GM23248 (cell line): Measurements from ENCODE around the gene KIF26A. TPM values are rescaled to one million over a fixed set of nuclear protein-coding genes. Genes with fewer than 3 reads are reported as not detected.

Experiments
- DNase-seq: peaks from one replicate; pipeline ENCODE4 v3.0.0-alpha.2; 2015
- H2AFZ ChIP-seq: fragments of 200-600 bp; sonication (generic); 2 replicates; pipeline ENCODE4 v1.6.1; 2016; ENCODE audit warnings: antibody characterized with exemption
- H3F3A ChIP-seq: fragments of 200-600 bp; sonication (generic); 2 replicates; pipeline ENCODE4 v1.6.1; 2016; ENCODE audit warnings: mild to moderate bottlenecking, antibody characterized with exemption, mixed run types; ENCODE audit not compliant: insufficient read depth
- H3K27ac ChIP-seq: fragments of 200-600 bp; sonication (generic); 2 replicates; pipeline ENCODE4 v1.5.1; 2016; ENCODE audit warnings: mild to moderate bottlenecking
- H3K27me3 ChIP-seq: fragments of 200-600 bp; sonication (generic); replicated peaks from 2 replicates; pipeline ENCODE4 v1.6.1; 2016; ENCODE audit warnings: mild to moderate bottlenecking; ENCODE audit not compliant: insufficient read depth
- H3K36me3 ChIP-seq: fragments of 200-600 bp; sonication (generic); 2 replicates; pipeline ENCODE4 v1.6.1; 2016; ENCODE audit warnings: low read depth, mild to moderate bottlenecking
- H3K4me1 ChIP-seq: fragments of 200-600 bp; sonication (generic); 2 replicates; pipeline ENCODE4 v1.6.1; 2016; ENCODE audit warnings: mild to moderate bottlenecking; ENCODE audit not compliant: insufficient read depth
- H3K4me2 ChIP-seq: fragments of 200-600 bp; sonication (generic); one replicate; pipeline ENCODE4 v1.6.1; 2016; ENCODE audit warnings: mild to moderate bottlenecking; ENCODE audit not compliant: unreplicated experiment
- H3K4me3 ChIP-seq: fragments of 200-600 bp; sonication (generic); 2 replicates; pipeline ENCODE4 v1.5.1; 2016; ENCODE audit warnings: mild to moderate bottlenecking
- H3K79me2 ChIP-seq: fragments of 200-600 bp; sonication (generic); 2 replicates; pipeline ENCODE4 v1.6.1; 2016; ENCODE audit warnings: mild to moderate bottlenecking; ENCODE audit not compliant: insufficient read depth
- H3K9ac ChIP-seq: fragments of 200-600 bp; sonication (generic); 2 replicates; pipeline ENCODE4 v1.6.1; 2016; ENCODE audit warnings: mild to moderate bottlenecking
- H3K9me2 ChIP-seq: fragments of 200-600 bp; sonication (generic); 2 replicates; pipeline ENCODE4 v1.6.1; 2016; ENCODE audit warnings: mixed run types, mild to moderate bottlenecking, moderate library complexity; ENCODE audit not compliant: insufficient read depth
- H3K9me3 ChIP-seq: fragments of 200-600 bp; sonication (generic); one replicate; pipeline ENCODE4 v1.6.1; 2017; ENCODE audit warnings: low read depth
- H4K20me1 ChIP-seq: fragments of 200-600 bp; sonication (generic); 2 replicates; pipeline ENCODE4 v1.6.0; 2016; ENCODE audit not compliant: insufficient read depth
- EZH2 ChIP-seq: fragments of 200-600 bp; sonication (generic); IDR thresholded peaks from 2 replicates; pipeline ENCODE4 v1.6.1; 2018; ENCODE audit warnings: antibody characterized with exemption, mild to moderate bottlenecking; ENCODE audit not compliant: insufficient read depth, poor library complexity, severe bottlenecking
- EZH2phosphoT487 ChIP-seq: fragments of 200-600 bp; sonication (generic); IDR thresholded peaks from 2 replicates; pipeline ENCODE4 v1.6.1; 2018; ENCODE audit warnings: antibody characterized with exemption, moderate library complexity, mild to moderate bottlenecking, low read depth; ENCODE audit not compliant: insufficient read depth
- WGBS, 2 experiments: methylation state at CpG; one replicate each; pipeline ENCODE4 v1.1.6; 2015 to 2017; ENCODE audit warnings: low lambda C conversion rate in 2 of 2, low coverage in 1 of 2; ENCODE audit errors: missing lambda C conversion rate in 2 of 2; 5-methylcytosine and 5-hydroxymethylcytosine counted together
- in situ Hi-C: fragments of 300-500 bp; cut with MboI; formaldehyde crosslinking; loops from 2 replicates; pipeline ENCODE4 v1.15.0; 2020
- polyA plus RNA-seq: library from polyadenylated mRNA; unstranded; fragments of >200 nt; fragmentation: Nextera tagmentation; extraction: Ambion mirVana; gene quantifications from 2 replicates; pipeline ENCODE4 v1.2.1, GENCODE V29; 2016
- total RNA-seq: library from RNA; depleted of rRNA; stranded (reverse); fragments of >200 nt; shearing (Covaris generic); gene quantifications from 2 replicates; pipeline ENCODE4 v1.2.3, GENCODE V29; 2014

The KIF26A gene
- total and polyA plus RNA-seq, 2 experiments from 2014 or later = not detected

DNA sequence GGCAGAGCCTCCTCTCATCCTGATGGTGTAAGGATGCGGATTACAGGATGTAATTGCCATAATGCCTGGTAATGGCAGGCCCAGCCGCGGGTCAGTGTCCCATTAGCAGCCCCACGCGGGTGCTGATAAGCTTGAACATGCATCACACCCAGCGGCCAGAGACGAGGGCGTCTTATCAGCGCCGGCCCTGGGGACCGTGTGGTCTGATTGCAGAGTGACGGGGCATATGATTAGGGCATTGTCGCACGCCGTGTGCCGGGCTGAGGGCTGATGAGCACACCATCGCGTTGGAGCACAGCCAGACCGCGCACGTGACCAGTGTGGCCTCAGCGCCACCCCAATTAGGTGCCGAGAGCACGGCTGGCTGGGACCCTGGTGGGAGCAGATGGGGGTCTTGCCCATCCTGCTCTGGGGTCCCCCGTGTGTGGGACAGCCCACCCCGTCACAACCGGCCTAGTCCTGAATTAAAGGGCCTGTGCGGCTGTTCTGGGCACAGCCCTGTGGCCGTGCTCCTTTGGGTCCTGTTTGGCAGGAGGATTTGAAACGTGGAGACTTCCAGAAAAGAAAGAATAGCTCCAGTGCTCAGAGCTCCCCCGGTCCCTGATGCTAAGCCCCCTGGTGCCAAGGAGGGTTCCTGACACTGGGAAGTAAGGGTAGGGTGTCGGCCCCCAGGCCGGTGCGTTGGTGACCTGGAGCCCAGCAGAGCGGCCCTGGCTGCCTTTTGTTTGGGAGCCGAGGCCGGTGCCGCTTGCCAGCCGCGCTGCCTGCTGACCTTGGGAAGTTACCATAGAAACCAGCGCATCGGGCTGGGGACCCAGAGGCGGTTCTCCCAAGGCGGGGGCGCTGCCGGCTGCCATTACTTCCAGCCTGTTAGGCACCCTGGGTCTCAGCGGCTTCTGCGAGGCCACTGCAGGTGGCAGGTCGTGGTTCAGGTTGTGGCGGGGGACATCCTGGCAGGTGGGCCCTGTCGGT, 20.7 kb downstream of the KIF26A start:
- no peak overlapping the region for H3K9ac ChIP-seq
- H3K4me3 ChIP-seq = no peak overlapping the region
- H3K27ac ChIP-seq = no peak overlapping the region
- DNase-seq = no peak
- no peaks in the 10 kb centered on the region for H4K20me1 ChIP-seq
- no peaks in the 10 kb centered on the region for H3K9me3 ChIP-seq
- H3K27me3 ChIP-seq = no peaks in the 10 kb centered on the region
- 76 to 81% methylated on average over 46 to 51 of the region's 51 CpGs for WGBS, 2 experiments
- H3K9me2 ChIP-seq = no peaks in the 10 kb centered on the region
- in situ Hi-C loops = no loop called here
- no peak overlapping the region for H3K4me2 ChIP-seq
- no peaks in the 10 kb centered on the region for H3K79me2 ChIP-seq
- no peaks in the 10 kb centered on the region for H3F3A ChIP-seq
- H2AFZ ChIP-seq = no peak overlapping the region
- H3K4me1 ChIP-seq = no peaks in the 10 kb centered on the region
- H3K36me3 ChIP-seq = no peaks in the 10 kb centered on the region
- TF ChIP-seq EZH2 = no peak
- TF ChIP-seq EZH2phosphoT487 = no peak

DNA sequence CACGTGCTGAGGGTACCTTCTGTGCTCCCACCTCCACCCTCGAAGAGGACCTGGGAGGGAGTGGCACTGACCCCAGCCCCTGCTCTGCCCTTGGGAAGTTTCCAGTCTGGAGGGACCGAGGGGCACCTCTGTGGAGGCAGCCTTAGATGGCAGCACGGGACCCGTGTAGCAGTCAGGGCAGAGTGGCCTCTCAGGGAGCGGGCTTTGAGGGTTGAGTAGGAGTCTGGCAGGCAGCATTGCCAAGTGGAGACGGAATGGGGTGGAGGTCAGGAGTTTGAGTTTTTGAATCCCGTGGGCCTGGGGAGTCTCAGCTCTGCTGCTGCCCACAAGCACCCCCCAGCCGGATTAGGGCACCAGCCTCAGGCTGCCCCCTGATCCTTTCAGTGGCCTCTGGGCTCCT, 21.6 kb downstream of the KIF26A start:
- Histone ChIP-seq H4K20me1 (no peaks in the 10 kb centered on the region), H3F3A (no peaks in the 10 kb centered on the region), H3K9ac (no peak overlapping the region), H3K27me3 (no peaks in the 10 kb centered on the region), H3K79me2 (no peaks in the 10 kb centered on the region), H3K9me3 (no peaks in the 10 kb centered on the region), H2AFZ (no peak overlapping the region), H3K9me2 (no peaks in the 10 kb centered on the region), H3K4me1 (no peaks in the 10 kb centered on the region), H3K4me3 (no peak overlapping the region), H3K4me2 (no peak overlapping the region), H3K27ac (no peak overlapping the region), H3K36me3 (no peaks in the 10 kb centered on the region)
- TF ChIP-seq EZH2phosphoT487 (no peak), EZH2 (no peak)
- no peak for DNase-seq
- 69 to 72% methylated on average over 8 to 9 of the region's 9 CpGs for WGBS, 2 experiments
- in situ Hi-C loops = no loop called here

GRCh38 chr14:104161602-104162367, 23.4 kb downstream of the KIF26A start:
- 65 to 68% methylated on average over 23 of the region's 23 CpGs for WGBS, 2 experiments
- TF ChIP-seq EZH2phosphoT487 (no peak), EZH2 (no peak)
- no peaks in the 10 kb centered on the region for H3K27me3 ChIP-seq
- in situ Hi-C loops = no loop called here
- no peaks in the 10 kb centered on the region for H3K9me3 ChIP-seq
- H3K27ac ChIP-seq = no peak overlapping the region
- H3K36me3 ChIP-seq = no peaks in the 10 kb centered on the region
- no peak overlapping the region for H2AFZ ChIP-seq
- H3K9me2 ChIP-seq = no peaks in the 10 kb centered on the region
- H3K9ac ChIP-seq = no peak overlapping the region
- DNase-seq = no peak
- no peaks in the 10 kb centered on the region for H3F3A ChIP-seq
- H3K4me1 ChIP-seq = no peaks in the 10 kb centered on the region
- H3K79me2 ChIP-seq = no peaks in the 10 kb centered on the region
- no peak overlapping the region for H3K4me2 ChIP-seq
- H4K20me1 ChIP-seq = no peaks in the 10 kb centered on the region
- no peak overlapping the region for H3K4me3 ChIP-seq

- in situ Hi-C loops = no loop called here
- WGBS, 2 experiments = 63 to 85% methylated on average over 6 to 7 of the region's 9 CpGs
- H3K9ac ChIP-seq = no peak overlapping the region
These were observed 24.1 kb downstream of the KIF26A start for GRCh38 chr14:104162495-104162894.

More at GRCh38 chr14:104162495-104162894, 24.1 kb downstream of the KIF26A start:
- H3K27ac ChIP-seq = no peak overlapping the region
- no peak overlapping the region for H3K4me3 ChIP-seq
- no peaks in the 10 kb centered on the region for H4K20me1 ChIP-seq
- no peaks in the 10 kb centered on the region for H3K4me1 ChIP-seq
- DNase-seq = no peak
- H3K4me2 ChIP-seq = no peak overlapping the region
- no peaks in the 10 kb centered on the region for H3K36me3 ChIP-seq
- no peaks in the 10 kb centered on the region for H3K27me3 ChIP-seq
- no peaks in the 10 kb centered on the region for H3K9me2 ChIP-seq
- H3F3A ChIP-seq = no peaks in the 10 kb centered on the region
- no peak overlapping the region for H2AFZ ChIP-seq
- TF ChIP-seq EZH2 = no peak
- no peak for TF ChIP-seq EZH2phosphoT487
- H3K79me2 ChIP-seq = no peaks in the 10 kb centered on the region
- no peaks in the 10 kb centered on the region for H3K9me3 ChIP-seq
